Measurements from ENCODE around the gene PDZRN4.
"Not testable (repeated sequence)": the region's sequence is repeated elsewhere in the genome, so short reads cannot be mapped to it uniquely, and the experiment has no call there.

The PDZRN4 gene

GRCh38 chr12:41188058-41188840, at the start of gene PDZRN4:
Gene PDZRN4, plus strand, starts transcription at chr12:41188320.
- no peak for DNase-seq (ENCODE audit: low read depth in 2 of 3, low spot score in 2 of 3)

GRCh38 chr12:41140117-41140516, 48.0 kb upstream of the PDZRN4 start:
- no peak for DNase-seq (ENCODE audit: low read depth in 2 of 3, low spot score in 2 of 3)

GRCh38 chr12:41141104-41141503, 47.0 kb upstream of the PDZRN4 start:
- no peak for DNase-seq (ENCODE audit: low read depth in 2 of 3, low spot score in 2 of 3)

GRCh38 chr12:41142376-41142775, 45.7 kb upstream of the PDZRN4 start:
- no peak for DNase-seq (ENCODE audit: low read depth in 2 of 3, low spot score in 2 of 3)

GRCh38 chr12:41151793-41152192, 36.3 kb upstream of the PDZRN4 start:
- DNase-seq (ENCODE audit: low read depth in 2 of 3, low spot score in 2 of 3), result no peak

GRCh38 chr12:41162461-41162860, 25.7 kb upstream of the PDZRN4 start:
- no peak for DNase-seq (ENCODE audit: low read depth in 2 of 3, low spot score in 2 of 3)

- no peak for DNase-seq (ENCODE audit: low read depth in 2 of 3, low spot score in 2 of 3)
These were observed 20.4 kb upstream of the PDZRN4 start for GRCh38 chr12:41167701-41168100.

- no peak for DNase-seq (ENCODE audit: low read depth in 2 of 3, low spot score in 2 of 3)
These were observed 13.5 kb upstream of the PDZRN4 start for GRCh38 chr12:41174602-41175001.

- not testable (repeated sequence) for DNase-seq (ENCODE audit: low read depth in 2 of 3, low spot score in 2 of 3)
These were observed 8.6 kb upstream of the PDZRN4 start for GRCh38 chr12:41179507-41179906.

GRCh38 chr12:41184864-41185263, 3.3 kb upstream of the PDZRN4 start:
- DNase-seq (ENCODE audit: low read depth in 2 of 3, low spot score in 2 of 3), result no peak

- DNase-seq (ENCODE audit: low read depth in 2 of 3, low spot score in 2 of 3), result no peak
These were observed 2.1 kb upstream of the PDZRN4 start for GRCh38 chr12:41186026-41186425.

- DNase-seq (ENCODE audit: low read depth in 2 of 3, low spot score in 2 of 3), result no peak
These were observed 798 bp downstream of the PDZRN4 start for GRCh38 chr12:41188841-41189394.

GRCh38 chr12:41189395-41190251, 1.5 kb downstream of the PDZRN4 start:
- no peak for DNase-seq (ENCODE audit: low read depth in 2 of 3, low spot score in 2 of 3)

GRCh38 chr12:41190338-41190737, 2.2 kb downstream of the PDZRN4 start:
- no peak for DNase-seq (ENCODE audit: low read depth in 2 of 3, low spot score in 2 of 3)

GRCh38 chr12:41191549-41191948, 3.4 kb downstream of the PDZRN4 start:
- not testable (repeated sequence) for DNase-seq (ENCODE audit: low read depth in 2 of 3, low spot score in 2 of 3)

- no peak for DNase-seq (ENCODE audit: low read depth in 2 of 3, low spot score in 2 of 3)
These were observed 5.2 kb downstream of the PDZRN4 start for GRCh38 chr12:41193311-41193710.

- no peak for DNase-seq (ENCODE audit: low read depth in 2 of 3, low spot score in 2 of 3)
These were observed 13.9 kb downstream of the PDZRN4 start for GRCh38 chr12:41202051-41202450.

GRCh38 chr12:41205070-41205709, 17.1 kb downstream of the PDZRN4 start:
- no peak for DNase-seq (ENCODE audit: low read depth in 2 of 3, low spot score in 2 of 3)

- no peak for DNase-seq (ENCODE audit: low read depth in 2 of 3, low spot score in 2 of 3)
These were observed 18.2 kb downstream of the PDZRN4 start for GRCh38 chr12:41206298-41206697.

- no peak for DNase-seq (ENCODE audit: low read depth in 2 of 3, low spot score in 2 of 3)
These were observed 23.3 kb downstream of the PDZRN4 start for GRCh38 chr12:41211448-41211847.

GRCh38 chr12:41212625-41213024, 24.5 kb downstream of the PDZRN4 start:
- no peak for DNase-seq (ENCODE audit: low read depth in 2 of 3, low spot score in 2 of 3)

Measured in activated CD8-positive, alpha-beta memory T cell treated with anti-CD3 and anti-CD28 coated beads for 48 hours (primary cell).